Activated CD8-positive, alpha-beta memory T cell treated with anti-CD3 and anti-CD28 coated beads, Interleukin-2, amount 50 U/mL, for 48 hours (primary cell): ENCODE data around the gene SHANK1.

ENCODE experiments used
- DNase-seq: peaks from one replicate; pipeline ENCODE4 v3.0.0-alpha.2; 2020

SHANK1 gene

DNA sequence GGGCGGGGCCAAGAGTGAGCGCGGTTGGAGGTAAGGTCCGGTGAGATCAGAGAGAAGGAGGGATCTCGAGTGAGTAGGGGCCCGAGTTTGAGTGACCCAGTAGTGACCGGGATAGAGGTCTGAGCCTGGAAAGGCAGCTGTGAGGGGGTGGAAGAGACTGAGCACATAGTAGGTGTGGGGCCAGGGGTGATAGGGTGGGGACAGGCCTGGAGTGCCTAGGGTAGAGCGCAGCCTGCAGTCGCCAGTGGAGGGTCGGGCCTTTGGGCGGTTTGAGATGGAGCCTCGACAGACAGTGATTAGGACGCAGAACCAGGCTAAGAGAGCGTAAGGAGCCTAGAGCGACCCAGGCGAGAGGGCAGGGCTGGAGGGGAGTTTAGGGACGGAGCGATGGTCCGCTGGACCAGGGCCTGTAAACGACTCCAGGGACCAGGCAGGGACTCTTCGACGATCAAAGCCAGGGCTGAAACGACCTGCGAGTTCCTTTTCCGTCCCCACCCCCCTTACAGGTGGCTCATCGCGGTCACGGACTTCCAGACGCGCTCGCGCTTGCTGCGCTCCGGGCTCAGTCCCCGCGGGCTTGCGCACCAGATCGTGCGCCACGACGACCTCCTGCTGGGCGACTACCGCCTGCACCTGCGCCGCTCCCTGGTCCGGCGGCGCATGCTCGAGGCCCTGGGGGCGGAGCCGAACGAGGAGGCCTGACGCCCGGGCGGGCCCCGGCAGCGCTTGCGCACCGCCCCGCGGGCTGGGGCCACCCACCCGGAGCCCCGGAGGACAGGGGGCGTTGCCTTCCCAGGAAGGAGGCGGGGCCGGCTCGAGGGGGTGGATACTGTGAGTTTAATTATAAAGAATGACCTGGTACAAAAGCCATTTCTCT, 60.9 kb downstream of the SHANK1 start:
- peak; percentile 87 for DNase-seq

DNA sequence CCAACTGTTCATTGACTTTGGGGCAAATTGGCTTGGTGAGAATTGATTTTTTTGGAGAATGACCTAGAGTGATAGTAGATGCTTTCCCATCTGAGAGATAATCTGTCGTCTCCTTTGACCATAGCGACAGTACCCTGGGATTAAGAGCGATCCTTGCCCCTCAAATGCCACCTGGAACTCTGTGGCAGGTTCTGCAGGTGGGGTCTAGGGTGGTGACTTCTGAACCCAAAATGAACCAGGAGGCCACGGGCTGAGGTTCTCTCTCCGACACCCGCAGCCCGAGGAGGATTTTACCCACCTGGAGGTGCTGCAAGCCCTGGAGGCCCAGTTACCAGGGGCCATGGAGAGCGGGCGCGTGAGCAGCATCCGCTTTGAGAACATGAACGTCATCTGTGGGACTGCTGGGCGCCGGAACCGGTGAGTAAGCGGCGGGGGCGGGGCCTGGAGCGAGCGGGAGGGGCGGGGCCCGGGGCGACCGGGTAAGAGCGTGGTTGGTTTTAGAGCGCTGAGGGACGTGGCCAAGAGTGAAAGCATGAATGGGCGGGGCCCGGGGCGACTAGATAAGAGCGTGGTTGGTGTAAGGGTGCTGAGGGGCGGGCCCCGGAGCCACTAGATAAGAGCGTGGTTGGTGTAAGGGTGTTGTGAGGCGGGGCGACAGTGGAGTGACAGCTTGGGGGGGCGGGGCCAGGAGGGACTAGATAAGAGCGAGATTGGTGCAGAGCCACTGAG, 61.7 kb downstream of the SHANK1 start:
- DNase-seq = peak; percentile 93

DNA sequence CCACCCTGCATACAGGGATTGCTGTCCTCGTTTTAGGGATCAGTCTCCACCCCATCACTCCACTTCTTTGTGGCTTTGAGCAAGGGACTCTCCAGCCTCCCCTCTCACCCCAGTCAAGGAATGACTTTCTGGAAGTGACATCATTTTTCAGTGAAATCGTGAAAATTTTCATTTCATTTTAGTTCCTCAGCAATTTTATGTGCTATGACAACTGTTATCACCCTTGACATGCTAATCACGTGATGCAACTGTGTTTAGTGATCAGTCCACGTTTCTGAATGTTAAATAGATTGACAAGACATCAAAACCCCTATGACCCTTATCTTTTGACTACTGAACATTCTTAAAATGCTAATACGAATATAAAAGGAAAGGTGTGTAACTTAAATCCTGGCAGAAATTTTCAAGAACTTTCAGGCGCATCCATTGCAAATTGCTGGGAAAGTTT, 62.4 kb downstream of the SHANK1 start:
- no peak for DNase-seq

DNA sequence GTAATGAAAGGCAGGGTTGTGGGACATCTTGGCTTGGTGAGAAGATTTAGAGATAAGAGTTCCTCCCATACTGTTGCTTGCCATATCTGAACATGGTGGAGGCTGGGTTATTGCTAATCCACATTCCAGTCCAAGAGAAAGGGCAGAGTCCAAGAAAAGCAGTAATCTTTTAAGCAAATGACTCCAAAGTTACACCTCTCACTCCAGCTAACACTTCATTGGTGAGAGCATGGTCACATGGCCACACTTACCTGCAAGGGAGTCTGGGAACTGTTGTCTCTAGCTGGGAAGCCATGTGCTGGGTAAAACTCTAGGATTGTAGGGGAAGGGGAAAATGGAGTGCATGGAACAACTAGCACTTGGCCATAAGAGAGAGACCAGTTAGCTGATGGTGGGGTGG, 64.7 kb downstream of the SHANK1 start:
- no peak for DNase-seq

DNA sequence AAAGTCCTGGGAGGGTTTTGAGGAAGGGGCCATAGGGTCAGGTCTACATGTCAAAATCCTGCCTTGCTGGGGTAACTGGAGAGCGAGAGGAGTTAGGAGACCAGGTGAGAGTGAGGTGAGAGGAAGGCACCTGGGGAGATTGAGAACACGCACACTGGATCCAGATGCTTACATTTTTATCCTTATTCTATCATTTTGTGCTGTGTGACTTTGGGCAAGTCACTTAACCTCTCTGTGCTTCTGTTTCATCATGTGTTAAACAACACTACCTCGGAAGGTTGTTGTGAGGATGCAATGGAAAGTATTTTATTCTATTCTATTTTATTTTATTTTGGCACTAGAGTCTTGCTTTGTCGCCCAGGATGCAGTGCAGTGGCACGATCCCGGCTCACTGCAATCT, 66.9 kb downstream of the SHANK1 start:
- no peak for DNase-seq

DNA sequence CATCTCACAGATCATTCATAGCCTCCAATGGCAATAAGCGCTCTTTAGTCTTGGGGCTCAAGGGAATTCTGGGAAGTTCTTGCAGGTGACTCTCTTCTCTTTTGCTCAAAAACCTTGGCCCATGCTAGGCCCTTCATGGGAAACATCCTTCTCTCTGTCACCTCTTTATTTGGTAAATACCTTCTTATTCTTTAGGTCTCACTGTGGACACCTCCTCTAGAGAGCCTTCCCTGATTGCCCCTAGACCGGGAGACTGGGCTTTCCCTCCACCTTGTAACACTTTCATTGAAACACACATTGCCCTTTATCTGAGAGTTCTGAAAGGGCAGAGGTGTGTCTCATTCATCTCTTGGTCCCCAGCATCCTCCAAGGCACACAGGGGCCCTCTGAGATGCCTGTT, 68.4 kb downstream of the SHANK1 start:
- DNase-seq = no peak

DNA sequence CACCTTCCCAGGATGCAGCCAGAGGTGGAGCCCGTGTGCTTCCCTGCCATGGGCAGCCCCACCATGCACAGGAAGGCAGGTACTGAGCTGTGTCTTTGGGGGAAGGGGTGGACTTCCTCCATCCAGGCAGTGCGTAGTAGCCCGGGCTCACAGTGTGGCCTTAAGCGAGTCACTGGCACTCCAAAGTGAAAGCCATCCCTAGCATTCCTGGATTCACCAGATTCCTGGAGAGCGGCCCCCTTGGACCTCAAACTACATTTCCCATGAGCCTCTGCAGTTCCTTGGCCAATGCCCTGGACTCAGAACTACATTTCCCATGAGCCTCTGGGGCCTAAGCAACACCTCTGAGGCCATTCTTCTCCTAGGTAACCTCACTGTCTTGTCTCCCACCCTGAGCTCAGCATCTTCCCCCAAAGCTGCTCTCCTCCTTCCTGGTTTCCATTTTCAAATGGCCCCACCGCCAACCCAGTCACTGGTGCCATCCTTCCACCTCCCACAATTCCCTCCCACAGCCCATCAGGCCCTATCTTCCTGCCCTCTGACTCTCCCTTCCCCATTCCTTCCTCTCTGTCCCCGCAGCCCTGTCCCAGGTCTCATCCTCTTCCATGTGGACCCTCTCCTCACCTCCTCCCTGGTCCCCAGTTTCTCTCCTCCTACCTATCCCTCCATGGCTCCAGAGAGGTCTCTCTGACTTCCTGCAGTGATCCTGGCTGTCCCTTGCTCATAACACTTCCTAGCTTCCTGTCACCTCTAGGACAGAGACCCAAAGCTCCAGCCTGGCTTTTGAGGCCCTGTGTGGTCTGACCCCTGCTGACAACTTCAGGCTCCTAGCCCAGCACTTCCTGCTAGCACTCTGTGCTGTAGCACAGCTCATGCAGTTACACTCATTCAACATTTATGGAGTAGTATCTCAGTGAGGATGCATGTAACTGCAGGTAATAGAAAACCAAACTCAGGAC, 69.9 kb downstream of the SHANK1 start, which contains the start of gene C19orf81:
TSS of gene C19orf81 (plus strand) at position 13 of the 959 bp plus-strand sequence. CDS start at position 13, 0 bp downstream.
- DNase-seq = no peak

DNA sequence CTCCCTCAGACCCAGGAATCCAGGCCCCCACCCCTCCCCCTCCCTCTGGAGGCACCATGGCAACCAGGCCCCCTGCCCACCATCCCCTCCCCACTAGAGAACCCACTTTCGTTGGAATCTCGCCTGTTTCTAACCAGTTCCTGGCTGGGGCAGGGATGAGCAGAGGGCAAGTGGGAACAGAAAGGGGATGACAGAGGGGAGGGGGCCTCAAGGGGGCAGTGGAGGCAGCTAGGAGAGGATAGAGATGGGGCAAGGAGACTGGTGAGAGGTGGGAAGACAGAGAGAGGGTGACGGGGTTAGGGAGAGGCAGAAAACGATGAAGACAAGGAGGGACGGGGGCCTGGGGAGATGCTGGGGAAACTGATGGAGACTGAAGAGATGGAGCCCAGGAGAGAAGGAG, 70.9 kb downstream of the SHANK1 start:
- no peak for DNase-seq

DNA sequence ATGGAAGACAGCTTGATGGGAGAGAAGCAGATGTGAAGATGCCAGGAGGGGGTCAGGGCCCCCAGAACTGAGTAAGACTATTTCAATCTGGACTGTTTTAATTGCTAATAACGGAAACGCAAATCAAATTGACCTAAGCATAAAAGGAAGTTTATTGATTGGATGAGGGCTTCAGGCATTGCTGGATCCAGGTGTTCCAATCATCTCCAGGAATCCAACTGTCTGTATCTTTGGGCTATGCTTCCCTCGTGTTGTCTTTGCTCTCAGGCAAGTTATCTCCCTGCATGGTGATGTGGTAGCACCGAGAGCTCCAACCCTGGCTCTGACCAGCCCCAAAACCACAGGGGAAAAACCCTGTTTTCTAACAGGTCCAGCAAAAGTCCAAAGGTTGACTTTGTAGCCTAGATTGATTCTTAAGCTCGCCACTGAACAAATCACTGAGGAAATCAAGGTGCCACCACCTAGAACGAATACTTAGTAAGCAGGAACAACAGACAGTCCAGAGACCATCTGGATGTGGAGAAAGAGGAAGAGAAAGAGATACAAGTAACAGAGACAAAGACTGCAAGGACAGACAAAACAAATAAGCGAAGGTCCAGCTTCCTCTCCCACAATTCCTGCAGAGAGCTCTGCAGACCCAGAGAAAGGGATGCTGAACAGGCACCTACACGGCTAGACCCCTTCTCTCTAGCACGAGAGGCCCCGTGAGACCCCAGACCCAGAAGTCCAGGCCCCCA, 71.6 kb downstream of the SHANK1 start:
- no peak for DNase-seq

DNA sequence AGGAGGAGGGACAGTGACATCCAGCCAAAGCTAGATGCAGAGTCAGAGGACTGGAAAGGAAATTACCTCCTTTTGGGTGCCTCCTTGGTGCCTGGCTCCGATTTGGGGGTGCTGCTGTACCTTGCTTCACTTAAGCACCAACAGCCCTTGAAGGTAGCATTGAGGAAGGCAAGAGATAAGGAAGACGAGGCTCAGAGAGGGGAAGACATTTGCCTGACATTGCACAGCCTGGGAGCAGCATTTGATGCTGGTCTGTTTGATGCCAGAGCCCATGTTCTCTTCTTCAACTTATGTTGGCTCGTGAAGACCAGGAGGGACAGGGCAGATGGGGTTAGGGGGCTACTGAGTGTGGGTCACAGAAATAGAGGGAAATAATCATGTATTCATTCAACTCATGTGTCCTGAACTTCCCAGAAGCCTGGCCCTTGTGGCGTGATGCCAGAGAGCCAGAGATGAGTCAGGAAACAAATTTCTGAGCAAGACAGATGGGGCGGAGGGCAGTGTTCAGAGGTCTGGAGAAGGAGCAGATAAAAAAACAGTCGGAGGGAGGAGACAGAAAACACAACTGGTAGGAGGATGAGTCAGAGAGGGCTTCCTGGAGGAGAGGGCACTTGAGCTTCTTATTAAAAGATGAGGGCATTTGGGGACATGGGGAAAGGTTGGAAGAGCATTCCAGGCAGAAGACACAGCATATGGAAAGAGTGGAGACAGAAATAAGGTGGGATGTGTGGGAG, 73.4 kb downstream of the SHANK1 start:
- DNase-seq = no peak

DNA sequence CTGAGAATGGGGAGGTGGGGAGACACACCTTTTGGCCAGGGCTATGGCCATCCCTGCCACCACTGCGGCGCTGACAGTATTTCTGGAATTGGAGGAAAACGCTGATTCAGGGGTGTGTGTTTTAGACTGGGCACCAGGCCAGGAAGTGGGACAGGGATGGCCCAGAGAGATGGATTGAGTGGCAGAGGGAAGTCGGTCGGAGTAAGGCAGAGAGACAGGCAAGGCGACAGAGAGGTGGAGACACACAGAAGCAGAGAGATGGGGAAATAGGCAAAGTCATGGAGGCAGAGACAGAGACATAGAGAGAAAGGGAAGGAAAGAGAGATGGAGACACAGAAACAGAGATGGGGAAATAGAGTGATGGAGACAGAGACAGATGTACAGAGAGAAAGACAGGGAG, 74.5 kb downstream of the SHANK1 start:
- no peak for DNase-seq

DNA sequence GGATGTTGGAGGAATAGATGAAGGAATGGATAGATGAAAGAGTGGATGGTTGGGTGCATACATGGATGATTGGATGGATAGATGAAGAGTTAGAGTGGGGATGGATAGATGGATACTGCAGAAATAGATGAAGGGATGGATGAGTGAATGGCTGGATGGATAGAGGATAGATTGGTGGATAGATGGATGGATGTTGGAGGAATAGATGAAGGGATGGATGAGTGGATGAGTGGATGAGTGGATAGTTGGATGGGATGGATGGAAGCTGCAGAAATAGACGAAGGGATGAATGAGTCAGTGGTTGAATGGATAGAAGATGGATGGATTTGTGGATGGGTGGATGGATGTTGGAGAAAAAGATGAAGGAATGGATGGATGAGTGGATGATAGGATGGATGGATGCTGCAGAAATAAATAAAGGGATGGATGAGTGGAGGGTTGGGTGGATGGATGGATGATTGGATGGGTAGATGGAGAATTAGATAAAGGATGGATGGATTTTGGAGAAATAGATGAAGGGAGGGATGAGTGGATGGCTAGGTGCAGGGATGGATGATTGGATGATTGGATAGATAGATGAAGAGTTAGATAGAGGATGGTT, 75.2 kb downstream of the SHANK1 start:
- no peak for DNase-seq

DNA sequence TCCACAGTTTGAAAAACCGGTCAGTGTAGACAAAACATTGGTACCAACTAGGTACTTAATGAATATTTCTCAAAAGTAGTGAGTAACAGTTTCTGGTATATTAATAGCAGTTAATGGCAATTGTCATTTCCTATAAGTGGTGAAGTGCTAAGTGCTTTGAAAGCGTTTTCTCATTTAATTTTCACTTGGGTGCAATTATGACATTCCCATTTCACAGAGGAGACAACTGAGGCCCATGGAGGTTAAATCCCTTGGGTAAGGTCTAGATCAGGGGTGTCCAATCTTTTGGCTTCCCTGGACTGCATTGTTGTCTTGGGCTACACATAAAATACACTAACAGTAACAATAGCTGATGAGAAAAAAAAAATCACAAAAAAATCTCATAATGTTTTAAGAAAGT, 79.2 kb downstream of the SHANK1 start:
- DNase-seq = no peak

DNA sequence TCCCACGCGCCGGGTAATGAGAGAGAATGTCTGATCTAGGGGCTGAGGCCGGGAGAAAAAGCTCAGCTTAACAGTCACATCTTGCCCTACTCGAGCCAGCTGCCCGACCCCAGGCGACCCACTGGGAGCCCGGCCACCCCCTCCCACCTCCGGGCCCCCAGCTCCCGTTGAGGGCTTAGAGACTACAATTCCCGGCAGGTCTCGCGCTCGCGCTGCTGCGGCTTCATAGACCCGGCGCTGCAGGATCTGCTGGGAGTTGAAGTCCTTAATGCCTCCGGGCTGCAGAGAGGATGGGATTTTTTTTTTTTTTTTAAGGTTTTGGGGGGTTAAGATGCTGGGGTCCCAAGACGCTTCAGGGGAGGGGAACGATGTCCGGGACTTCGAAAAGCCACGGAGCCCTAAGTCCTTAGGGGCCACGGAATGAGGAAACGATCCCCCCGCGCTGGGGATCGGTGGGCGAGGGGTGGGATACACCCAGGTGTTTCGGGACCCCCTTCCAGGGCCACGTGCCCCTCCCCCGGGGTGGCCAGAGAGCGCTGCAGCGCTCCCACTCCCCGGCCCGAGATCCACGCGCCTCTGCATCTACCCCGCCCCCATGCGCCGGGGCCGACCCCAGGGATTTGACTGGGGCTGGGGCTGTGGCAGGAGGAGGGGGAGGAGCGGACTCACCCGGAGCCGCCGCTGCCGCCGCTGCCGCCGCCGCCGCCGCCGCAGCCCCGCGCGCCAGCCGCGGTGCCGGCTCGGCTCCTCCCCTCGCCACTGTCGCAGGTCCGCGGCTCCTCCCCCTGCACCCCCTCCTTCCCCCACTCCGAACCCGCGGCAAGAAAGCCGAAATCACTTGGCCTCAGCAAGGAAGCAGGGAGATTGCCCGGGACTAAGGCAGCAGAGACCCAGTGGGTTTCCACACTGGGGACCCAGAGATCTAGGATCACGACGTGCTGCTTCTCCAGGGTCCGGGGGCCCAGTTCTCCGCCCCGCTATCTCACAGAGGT, 80.2 kb downstream of the SHANK1 start, which contains the start of gene SYT3:
TSS of gene SYT3 (minus strand) at position 761 of the 992 bp plus-strand sequence. CDS start 2,470 bp downstream, outside the sequence.
- DNase-seq = peak; percentile 68

DNA sequence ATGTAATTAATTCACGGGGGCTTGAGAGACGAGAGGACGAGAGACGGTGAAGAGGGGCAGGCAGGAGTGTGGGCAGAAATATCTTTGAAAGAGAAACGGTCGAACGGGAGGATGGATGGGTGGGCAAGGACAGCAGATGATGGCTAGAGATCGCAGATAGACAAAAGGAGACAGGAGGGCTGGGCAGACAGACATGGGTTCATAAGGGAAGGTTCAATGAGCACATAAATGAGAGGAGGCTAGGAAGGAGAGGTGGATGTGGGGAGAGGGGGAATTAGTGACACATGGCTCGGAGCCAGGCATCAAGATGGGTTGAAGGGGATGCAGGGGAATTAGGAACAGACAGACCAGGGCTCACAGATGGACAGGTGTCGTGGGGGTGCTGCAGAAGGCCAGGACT, 81.0 kb downstream of the SHANK1 start:
- DNase-seq = no peak

DNA sequence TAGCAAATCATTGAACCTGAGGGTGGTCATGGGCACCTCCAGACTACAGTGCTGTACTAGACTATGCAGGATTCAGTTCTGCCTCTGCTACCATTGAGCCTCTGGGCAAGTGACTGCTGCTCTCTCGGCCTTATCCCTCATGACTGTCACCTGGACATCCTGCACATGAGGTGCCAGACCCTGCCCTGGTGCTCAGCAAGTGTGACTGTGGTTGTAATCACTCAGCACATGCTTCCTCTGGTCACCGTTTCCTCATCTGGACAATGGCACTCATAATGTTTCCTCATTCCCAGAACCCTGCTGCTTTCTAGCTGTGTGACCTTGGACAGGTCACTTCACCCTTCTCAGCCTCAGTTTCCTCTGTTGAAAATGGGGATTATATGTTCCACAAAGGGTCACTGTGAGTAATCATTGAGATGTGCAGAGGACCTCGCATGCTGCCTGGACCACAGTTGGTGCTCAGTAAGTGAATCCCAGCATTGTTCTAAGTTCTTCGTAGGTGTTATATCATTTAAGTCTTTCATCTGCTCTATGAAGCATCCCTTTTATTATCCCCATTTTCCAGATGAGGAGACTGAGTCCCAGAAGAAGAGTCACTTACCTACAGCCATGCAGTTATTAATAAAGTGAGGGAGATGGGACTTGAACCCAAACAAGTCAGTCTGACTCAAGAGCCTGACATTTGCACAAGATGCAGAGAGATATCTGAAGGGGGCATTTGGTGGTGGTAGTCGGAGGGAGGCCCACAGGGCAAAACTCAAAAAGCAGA, 83.1 kb downstream of the SHANK1 start:
- DNase-seq = no peak

DNA sequence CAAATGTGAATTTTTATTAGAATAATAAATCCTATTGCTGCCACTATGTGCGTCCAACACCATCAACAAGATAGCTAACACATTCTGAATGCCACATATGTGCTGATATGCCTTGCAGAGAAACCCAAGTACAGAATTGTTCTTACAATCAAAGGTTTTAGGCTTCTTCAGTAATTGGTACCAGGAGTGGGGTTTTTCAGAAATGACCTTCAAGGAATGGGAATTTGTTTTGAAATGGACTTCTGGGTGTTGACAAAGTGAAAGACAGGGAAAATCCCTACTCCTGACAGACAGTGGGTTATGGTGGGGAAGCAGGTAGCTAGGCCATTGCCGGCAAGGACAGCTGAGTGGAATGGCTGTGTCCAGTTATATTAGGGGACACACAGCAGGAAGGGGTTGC, 85.6 kb downstream of the SHANK1 start:
- no peak for DNase-seq

DNA sequence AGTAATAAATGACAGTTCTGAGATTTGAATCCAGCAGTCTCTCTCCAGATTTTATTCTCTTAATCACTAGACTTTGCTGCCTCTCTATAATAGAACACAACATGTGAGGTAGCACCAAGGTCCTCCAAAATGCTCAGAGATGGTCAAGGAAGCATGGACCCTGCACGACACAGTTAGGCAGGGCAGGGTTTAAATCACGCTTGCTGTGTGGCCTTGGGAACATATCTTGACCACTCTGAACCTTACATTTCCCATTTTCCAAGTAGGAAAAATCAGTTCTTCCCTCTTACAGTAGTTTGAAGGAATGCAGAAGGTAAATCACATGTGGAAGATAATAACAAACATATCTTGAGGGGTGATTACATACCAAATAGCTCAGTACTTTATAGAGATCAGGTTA, 86.2 kb downstream of the SHANK1 start:
- DNase-seq = no peak
